ENCODE measurements around the gene MIS12.

DNA sequence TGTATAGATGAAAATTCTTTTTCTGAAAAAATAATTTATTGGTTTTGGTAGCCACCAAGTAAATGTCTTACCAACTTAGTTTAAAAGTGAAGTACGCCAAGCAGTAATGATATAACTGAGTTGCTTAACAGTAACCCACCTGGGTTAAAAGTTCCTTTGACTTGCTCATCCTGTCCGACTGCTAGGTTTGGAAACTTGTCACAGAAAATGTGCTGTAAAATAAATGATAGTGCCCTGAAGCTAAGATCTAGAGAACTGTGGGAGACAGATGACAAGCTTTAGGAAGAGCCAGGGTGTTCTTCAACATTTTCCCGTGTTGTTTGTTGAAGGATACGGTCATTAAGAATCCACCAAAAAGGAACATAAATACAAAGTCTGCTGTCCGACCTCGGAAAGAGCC is 5.4 kb upstream of the MIS12 start:
- TF ChIP-seq, protein P1, sequence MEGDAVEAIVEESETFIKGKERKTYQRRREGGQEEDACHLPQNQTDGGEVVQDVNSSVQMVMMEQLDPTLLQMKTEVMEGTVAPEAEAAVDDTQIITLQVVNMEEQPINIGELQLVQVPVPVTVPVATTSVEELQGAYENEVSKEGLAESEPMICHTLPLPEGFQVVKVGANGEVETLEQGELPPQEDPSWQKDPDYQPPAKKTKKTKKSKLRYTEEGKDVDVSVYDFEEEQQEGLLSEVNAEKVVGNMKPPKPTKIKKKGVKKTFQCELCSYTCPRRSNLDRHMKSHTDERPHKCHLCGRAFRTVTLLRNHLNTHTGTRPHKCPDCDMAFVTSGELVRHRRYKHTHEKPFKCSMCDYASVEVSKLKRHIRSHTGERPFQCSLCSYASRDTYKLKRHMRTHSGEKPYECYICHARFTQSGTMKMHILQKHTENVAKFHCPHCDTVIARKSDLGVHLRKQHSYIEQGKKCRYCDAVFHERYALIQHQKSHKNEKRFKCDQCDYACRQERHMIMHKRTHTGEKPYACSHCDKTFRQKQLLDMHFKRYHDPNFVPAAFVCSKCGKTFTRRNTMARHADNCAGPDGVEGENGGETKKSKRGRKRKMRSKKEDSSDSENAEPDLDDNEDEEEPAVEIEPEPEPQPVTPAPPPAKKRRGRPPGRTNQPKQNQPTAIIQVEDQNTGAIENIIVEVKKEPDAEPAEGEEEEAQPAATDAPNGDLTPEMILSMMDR (IDR thresholded peaks at IDR 0.05), result no peak
- no peak for TF ChIP-seq EZH2 (IDR thresholded peaks at IDR 0.05; ENCODE audit: borderline replicate concordance, insufficient read depth, low read depth, low read length, poor library complexity, severe bottlenecking)

All from B cell (primary cell).